Subcutaneous adipose tissue (tissue), 4 donors: ENCODE measurements around the gene OPA3. TPM values are rescaled to one million over a fixed set of nuclear protein-coding genes. Genes with fewer than 3 reads are reported as not detected.

ENCODE experiments used
- CTCF ChIP-seq: fragments of 450-650 bp; IDR thresholded peaks from one replicate; pipeline ENCODE4 v1.5.1; 2016; ENCODE audit warnings: low read depth, mild to moderate bottlenecking, control low read depth, antibody characterized with exemption, moderate library complexity
- total RNA-seq, 4 donors: library from RNA; depleted of rRNA; stranded (reverse); fragments of >200 nt; gene quantifications; one replicate each; pipeline ENCODE4 v1.1.0, GENCODE V29; 2016

OPA3 gene
- total RNA-seq, 4 donors from 2014 or later = 2.7 to 11.6 (median 6.4) TPM

GRCh38 chr19:45515807-45516401 is 68.7 kb downstream of the OPA3 start:
- no peak for TF ChIP-seq CTCF

GRCh38 chr19:45515081-45515624 is 69.4 kb downstream of the OPA3 start:
- no peak for TF ChIP-seq CTCF

GRCh38 chr19:45514376-45515051 is 70.1 kb downstream of the OPA3 start:
- TF ChIP-seq CTCF = no peak

- TF ChIP-seq CTCF = no peak
Observed at GRCh38 chr19:45512881-45513483, 71.6 kb downstream of the OPA3 start.

- TF ChIP-seq CTCF = no peak
Observed at GRCh38 chr19:45511074-45511473, 73.5 kb downstream of the OPA3 start.

- TF ChIP-seq CTCF = no peak
Observed at GRCh38 chr19:45509692-45510015, 74.9 kb downstream of the OPA3 start.
